Measurements from ENCODE around the gene UBTD1.

The UBTD1 gene

DNA sequence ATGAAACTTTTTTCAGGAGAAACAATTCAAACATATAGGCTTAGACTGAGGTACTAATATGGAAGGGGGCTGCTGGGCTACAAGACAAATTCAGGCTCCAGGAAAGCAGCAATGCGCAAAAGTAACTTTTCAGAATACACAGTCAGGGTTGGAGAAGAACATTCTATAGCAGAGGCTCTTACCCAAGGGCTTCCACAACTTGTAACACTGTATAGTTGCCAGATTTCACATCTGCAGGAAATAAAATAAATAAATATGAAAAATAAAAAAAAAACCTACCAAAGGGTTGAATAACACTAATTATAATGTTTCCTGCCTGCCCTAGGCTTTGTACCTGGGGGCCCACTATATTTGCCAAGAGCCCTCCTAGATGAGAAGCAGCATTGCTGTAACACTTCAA, 14.8 kb upstream of the UBTD1 start:
- DNase-seq: no peak

DNA sequence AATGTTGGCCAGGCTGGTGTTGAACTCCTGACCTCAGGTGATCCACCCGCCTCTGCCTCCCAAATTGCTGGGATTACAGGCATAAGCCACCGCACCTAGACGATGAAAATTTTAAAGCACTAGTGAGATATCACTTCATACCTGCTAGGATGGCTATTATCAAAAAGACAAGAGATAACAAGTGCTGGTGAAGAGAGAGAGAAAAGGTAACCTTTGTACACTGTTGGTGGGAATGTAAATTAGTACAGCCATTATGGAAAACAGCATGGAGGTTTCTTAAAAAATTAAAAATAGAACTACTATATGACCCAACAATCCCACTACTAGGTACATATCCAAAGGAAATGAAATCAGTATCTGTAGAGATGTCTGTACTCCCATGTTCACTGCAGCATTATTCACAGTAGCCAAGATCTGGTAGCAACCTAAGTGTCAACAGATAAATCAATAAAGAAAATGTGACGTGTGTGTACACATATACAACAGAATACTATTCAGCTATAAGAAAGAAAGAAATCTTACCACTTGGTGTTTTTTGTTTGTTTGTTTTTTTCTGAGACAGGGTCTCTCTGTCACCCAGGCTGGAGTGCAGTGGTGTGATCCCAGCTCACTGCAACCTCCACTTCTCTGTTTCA, 13.0 kb upstream of the UBTD1 start:
- no peak for DNase-seq

DNA sequence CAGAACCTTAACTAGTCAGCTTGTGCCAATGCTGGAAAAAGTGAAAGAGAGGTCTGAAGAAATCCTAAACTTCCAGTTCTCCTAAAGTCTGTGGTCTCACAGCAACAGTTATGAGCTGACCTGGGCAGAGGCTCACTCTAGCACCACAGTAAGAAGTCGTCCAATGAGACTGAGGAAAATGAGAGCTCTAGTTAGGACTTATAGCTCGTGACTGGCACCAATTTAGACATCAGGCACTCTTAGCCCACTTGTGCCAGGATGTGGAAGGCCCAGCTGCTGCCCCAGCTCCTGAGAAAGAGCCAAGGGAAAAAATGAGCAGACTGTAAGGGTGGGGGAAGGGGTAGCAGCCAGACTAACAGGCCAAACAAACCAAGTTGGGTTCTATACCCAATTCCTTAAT, 8.1 kb upstream of the UBTD1 start:
- DNase-seq: no peak

DNA sequence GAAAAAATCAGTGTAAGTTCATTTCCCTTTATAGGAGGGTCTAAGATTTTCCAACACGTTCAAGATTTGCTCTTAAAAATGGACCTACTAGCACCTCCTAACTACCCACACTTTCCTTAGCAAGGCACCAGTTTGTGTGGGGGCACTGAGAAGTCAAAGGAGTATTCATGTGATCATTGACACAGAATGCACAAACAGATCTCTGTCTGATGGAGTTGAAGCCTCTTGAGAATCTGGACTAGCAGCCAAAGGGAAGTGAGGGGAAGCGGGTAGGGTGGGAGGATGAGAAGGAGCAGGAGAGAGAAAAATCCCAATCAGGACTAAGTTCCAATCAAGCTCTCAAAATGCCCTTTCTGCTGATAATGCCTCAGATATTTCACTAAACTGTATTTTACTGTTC, 4.6 kb upstream of the UBTD1 start:
- no peak for DNase-seq

DNA sequence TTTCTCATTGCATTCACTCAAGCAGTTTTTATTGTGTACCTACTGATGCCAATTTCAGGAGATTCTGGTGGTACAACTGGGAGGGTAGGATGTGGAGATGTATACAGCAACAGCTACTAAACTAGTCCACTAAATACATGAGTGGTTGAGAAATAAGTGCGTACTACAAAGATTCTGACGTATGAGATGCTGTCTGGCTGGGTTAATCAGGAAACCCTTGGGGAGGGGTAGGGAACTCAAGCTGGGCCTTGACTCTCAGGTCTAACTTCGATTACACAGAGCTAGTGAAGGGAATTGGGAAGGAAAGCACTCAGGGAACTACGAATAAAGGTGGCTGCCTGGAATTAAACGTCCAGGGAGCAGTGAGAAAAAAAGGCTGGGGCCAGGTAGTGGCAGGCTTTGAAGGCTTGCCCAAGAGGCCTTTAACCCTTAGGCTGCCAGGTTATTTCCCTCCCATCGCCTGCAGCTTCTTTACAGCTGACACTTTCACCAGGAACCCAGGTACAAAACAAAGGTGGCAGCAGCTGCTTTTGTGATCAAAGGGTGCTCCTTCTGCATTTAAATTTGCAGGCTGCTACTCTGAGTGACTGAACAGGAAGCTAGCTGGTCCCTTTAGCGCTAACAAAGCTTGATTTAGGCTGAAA, 3.7 kb upstream of the UBTD1 start:
- DNase-seq: no peak

DNA sequence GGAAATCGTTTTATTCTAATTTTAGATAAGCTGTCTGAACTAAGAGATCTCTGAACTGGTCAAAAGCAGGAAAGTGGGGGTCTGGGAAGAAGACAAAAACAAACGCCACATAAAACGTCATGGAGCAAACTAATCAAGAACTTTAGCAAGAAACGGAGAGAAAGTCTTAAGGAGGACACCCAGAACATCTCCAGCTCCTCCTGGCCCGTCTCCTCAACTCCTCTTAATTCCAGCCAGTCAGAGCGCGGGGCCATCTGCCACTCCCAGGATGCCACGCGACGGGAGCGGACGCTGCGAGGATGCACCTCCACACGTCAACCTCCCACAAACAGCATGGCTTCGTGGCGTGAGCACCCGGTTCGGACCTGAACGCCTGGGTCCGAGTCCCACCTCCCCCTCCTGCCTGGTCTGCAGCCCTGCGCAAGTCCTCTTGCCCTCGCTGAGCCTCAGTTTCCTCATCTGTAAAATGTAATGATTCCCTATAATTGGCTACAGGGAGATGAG, 1.1 kb upstream of the UBTD1 start:
- DNase-seq: peak; percentile 85 to 90

DNA sequence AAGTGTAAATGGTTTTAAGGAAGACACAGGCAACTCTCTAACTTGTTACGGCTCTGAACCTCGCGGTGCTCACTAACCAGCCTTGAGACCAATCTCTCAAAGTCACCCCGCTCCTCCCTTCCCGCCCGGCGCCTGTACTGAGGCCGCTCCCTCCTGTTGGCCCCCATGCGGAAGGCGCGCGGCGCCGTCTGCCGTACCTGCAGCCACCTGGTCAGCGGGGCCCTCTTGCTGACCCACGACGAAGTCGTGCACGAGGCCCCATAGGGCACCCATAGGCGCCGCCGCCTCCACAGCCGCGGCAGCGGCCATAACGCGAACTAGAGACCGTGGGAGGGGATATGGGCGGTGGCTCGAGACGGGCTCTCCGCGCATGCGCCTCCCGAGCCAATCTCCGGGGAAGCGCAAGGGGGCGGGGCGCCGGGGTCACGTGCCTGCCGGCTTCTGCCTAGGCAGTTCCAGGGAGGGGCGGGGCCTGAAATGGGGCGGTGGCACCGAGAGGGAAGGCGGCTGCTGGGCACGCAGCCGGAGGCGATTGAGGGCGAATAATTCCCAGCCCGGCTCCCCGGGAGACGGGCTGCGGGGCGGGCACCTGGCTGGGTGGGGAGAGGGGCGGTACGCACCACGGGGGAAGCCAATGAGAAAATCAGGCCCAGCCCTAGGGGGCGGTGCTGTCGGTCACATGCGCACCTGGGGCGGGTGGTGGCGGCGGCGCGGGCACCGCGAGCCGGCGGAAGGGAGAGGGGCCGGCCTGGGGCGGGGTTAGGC, 466 bp upstream of the UBTD1 start, which contains the start of gene MMS19:
MMS19 (minus strand) TSS at position 347 of the 765 bp plus-strand sequence; CDS start at position 309, 38 bp downstream.
- DNase-seq: peak; percentile 100

DNA sequence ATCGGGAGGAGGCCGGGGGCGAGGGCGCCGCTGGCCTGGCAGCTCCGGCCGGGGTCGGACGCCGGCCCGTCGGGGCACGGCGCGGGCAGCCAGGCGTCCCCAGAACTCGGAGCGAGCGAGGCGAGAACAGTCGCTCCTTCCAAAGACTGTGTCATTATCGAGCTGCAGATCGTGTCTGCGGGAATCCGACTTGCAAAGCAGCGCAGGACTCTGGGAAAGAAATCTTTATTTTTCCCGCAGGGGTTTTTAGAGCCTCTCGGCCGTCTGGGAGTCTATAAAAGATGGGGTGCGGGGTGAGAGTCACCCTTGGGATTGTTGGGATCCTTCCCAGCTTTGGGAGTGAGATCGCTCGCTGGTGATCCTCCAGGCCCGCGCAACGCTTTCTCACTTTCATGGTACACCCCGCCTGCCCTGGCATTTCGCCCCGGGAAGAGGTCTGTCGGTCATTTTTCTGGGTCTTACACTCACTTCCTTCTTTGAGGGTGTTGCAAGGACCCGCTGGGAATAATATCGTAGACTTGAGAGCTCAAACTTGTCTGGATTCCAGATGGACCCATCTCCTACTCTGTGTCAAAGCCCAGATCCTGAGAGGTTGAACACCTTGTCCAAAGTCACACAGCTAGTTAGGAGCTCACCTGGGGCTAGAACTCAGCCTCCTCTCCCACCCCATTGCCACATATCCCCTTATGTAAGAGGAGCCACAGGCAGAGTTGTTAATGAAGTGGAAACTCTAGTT, 1.0 kb downstream of the UBTD1 start:
- DNase-seq: no peak

DNA sequence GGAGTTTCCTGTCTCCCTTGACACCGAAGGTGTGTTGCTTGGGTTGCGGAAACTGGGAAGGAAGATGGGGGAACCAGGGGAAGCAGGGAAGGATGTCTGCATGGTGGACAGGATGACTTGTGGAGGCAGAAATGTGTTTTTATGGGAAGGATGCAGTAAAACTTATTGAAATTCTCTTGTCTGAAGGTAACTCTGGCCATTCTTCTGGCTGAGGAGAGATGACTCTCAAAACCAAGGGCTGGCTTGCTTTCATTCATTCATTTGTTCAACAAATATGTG, 1.5 kb downstream of the UBTD1 start:
- DNase-seq: no peak

DNA sequence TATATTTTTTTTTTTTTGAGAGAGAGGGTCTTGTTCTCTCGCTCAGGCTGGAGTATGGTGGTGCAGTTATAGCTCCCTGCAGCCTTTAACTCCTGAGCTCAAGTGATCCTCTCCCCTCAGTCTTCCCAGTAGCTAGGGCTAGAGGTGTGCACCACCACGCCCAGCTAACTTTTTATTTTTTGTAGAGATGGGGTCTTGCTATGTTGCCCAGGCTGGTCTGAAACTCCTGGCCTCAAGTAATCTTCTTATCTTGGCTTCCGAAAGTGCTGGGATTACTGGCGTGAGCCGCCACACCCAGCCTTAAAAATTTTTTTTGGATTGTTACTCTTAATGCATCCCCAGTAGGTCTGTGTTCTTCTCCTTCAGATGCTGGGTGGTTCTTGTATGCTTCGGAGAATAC, 4.2 kb downstream of the UBTD1 start:
- DNase-seq: no peak

DNA sequence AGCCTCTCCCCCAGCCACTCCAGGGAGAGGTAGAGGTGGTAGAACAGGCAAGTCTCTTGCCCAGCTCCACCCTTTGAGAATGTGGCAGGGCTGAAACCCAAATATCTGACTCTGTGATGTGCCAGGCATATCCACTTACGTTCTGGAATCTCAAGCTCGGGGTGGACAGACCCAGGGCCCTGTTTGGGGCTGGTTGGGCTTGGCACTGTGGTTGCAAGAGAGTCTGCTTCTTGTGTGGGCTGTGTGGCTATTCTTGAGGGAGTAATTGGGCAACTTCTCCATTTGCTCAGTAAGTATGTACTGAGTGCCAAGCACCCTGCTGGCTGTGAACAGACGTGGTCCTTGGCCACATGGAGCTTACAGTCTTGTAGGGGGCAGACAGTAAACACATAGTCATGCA, 4.7 kb downstream of the UBTD1 start:
- DNase-seq: no peak

DNA sequence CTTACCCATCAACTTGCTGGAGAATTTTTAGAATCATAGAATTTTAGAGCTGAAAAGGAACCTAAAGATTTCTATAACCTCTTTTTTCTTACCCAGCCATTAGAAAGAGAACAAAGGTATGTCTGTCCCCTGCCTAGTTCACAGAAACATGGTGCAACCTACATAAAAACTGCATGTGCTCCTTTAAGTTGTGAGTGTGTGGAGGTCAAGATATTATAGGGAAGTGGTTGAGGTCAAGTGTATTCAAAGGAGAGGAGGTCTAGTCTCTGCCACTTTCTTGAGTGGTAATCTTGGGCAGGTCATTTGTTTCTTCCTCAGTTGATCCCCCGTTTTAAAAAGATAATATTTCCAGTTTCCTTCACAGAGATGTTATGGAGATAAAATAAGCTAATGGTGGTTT, 6.4 kb downstream of the UBTD1 start:
- no peak for DNase-seq

DNA sequence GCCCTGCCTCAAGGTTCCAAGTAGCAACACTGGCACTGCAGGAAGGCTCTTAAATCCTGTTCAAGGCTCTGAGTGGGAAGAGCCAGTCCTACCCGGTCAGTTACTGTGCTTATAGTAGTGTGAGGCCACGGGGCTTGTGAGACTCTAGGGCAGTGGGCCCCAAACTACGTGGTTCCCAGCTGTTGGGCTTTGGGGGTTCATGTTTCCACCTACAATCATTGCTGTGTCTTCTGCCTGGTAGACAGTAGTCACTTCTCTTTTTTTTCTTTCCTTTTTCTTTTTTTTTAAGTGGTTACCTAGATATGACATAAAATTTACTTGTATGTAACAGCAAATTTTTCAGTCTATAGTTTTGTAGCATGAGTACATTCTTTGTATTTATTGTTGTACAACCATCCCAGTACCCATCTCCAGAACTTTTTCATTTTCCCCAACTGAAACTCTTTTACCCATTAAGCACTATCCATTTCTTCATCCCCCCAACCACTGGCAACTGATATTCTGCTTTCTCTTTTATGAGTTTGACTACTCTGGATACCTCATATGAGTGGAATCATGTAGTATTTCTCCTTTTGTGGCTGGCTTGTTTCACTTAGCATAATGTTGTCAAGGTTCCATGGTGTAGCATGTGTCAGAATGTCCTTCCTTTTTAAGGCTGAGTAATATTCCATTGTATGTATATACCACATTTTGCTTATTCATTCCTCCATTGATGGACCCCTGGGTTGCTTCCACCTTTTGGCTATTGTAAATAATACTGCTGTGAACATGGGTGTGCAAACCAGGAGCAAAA, 7.7 kb downstream of the UBTD1 start:
- DNase-seq: no peak

DNA sequence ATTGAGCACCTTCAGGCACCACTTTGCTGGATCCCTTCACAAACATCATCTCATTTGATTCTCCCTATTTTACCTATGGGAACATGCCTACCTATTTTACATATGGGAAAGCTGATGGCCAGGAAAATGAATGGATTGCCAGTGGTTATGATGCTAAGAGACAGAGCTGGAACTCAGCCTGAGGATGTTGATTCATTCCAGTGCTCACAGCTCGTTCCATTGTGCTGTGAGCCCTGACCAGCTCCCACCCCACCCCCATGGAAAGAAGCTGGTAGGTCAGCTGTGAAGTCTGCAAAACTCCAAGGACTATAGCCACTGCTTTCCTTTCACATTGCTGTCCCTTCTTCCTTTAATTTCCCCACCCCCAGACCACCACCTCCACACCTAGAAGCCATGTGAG, 9.6 kb downstream of the UBTD1 start:
- no peak for DNase-seq

DNA sequence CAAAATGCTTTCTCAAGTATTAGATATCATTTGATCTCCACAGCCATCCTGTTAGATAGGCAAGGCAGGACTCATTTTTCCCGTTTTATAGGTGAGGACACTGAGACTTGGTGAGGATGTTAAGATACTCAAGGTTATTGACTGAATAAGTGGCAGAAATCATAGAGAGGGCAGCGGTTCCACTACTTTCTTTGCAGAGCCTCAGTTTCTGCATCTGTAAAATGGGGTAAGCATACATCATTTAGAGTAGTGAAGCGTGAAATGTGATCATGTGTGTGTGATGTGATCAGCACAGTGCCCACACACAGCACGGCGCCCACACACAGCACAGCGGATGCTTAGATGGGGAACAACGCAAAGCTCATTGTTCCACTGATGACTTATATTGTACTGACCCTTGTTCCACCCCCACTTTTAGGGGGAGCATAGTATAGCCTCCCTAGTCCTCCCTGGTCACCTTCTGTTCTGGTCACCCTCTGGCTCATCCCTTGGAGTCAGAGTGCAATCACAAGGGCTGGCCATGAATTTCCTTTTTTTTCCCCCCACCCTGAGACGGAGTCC, 10.5 kb downstream of the UBTD1 start:
- DNase-seq: no peak

DNA sequence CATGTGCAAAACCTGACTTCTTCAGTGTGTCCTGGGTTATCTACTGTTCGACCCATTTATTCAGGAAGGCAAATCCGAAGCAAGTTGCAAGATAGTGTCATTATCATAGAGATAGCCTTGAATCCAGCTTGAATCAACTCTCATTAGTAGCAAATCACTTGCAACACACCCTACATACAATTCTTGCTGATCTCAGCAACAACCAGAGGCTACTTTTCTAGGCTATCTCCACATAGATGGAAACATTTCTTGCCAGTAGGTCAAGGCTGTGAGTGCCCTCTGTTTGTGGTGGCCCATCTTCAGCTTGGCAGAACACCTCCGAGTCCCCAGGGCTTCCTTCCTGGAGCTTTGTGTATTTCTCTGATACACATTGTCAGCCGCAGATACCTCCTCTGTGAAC, 12.0 kb downstream of the UBTD1 start:
- DNase-seq: no peak

DNA sequence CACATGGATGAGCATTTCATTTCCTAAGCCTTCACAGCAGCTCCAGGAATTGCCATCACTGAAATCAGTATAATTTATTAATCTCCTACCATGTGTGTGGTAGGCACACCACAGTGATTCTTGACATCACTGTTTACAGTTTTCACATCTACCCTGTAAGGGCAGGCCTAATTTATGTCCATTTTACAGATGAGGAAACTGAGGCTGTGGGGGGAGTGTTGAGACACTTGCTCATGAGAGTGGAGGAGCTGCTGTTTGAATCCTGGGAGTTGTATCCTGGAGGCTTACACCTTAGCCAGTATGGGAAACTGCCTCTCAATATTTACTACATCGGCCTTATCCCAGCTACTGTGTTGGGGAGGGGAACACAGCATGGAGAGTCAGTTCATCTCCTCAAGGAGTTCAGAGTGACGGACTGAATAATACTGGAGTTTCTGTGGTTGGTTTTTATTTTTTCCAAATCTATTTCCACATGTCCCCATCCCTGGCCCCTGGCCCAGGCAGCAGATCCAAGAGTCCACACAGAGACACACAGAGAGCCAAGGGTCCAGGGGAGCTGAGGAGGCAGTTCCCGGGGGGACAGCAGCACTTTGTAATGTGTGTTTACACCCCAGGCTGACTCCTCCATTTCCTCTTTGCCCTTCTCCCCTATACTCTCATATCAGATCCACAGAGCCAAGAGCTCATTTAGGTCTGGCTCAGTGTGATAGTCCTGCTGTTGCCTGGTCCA, 13.2 kb downstream of the UBTD1 start:
- DNase-seq: no peak

DNA sequence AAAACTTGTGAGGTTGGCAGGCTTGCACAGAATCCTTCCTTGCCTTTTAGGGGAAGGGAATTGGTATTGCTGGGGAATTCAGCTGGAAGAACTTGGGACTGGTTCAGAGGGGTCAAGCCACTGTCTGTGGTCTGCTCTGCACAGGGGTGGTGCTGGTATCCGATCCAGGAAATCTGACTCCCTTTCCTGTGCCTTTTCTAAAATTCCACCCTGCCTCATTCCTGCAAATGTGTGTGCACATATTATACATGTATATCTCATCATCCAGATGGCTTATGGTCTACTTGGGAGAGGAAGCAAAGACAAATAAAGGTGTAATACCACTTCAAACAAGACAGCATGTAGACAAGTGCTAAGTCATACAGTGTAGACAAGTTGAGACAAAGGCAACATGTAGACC, 14.3 kb downstream of the UBTD1 start:
- no peak for DNase-seq

DNA sequence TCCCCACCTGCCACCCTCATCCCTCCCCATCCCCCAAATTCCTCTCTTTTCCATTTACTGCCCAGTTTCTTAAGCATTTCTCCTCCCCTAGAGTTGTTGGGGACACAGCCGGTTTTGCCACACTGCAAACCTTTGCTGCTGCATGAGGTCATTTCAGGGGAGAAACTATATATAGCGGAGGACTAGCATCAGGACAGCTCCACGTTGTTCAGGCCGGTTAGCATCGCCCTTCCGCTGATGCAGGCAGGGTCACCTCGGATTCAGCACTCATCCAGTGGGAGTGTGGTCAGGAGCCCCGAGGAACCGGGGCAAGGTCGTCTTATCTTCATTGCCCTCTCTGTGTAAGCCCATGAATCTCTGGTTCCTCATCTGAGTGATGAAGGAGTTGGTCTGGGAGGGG, 15.6 kb downstream of the UBTD1 start:
- DNase-seq: no peak

DNA sequence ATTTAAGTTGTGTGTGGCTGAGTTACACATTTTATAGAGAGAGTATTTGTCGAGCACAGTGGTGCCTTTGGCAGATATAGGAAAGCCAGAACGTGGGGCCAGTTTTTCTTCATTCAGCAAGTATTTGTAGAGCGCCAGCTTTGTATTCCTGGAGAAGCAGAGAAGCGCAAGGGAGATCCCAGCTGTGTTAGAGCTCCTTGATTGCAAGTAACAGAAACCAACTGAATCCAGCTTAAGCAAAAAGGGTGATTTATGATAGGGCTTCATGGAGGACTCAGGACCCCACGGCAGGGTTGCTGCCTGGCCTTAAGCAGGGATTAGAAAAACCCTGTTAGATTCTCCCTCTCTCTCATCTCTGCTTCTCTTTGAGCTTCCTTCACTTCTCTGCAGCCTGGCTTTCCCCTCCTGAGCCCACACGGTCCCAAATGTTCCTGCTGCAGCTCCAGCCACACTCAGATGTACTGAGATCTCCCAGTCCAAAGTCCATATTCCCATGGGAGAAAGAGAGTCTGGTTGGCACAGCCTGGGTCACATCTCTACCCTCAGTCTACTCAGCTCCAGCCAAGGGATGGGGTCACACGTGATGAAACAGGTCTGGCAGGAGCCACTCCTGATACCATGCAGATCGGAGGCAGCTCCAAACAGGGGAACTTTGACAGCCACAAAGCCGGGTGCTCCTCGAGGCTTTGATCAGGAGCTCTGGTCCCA, 16.7 kb downstream of the UBTD1 start:
- DNase-seq: no peak

Data from activated CD4-positive, alpha-beta T cell treated with anti-CD3 and anti-CD28 coated beads, Interleukin-2, amount 50 U/mL, for 48 hours (primary cell).